Neural cell (in vitro differentiated cells): ENCODE measurements around the gene FRMD4A. TPM values are rescaled to one million over a fixed set of nuclear protein-coding genes. Genes with fewer than 3 reads are reported as not detected.

Experiments
- H2AFZ ChIP-seq: fragments of 200-600, 300-800 bp; sonication (generic), shearing (Covaris generic); 2 replicates; pipeline ENCODE4 v1.6.0; 2014; ENCODE audit warnings: low read depth, mild to moderate bottlenecking, antibody characterized with exemption, low read length, moderate library complexity
- H3F3A ChIP-seq: fragments of 200-600 bp; shearing (Covaris generic); 2 replicates; pipeline ENCODE4 v1.6.1; 2016; ENCODE audit warnings: mild to moderate bottlenecking, moderate library complexity, mixed read lengths, antibody characterized with exemption, low read length; ENCODE audit not compliant: insufficient read depth, poor library complexity, severe bottlenecking
- H3K27ac ChIP-seq: fragments of 200-600, 300-800 bp; sonication (generic), shearing (Covaris generic); 2 replicates; pipeline ENCODE4 v1.5.1; 2014; ENCODE audit warnings: mild to moderate bottlenecking, low read length, moderate library complexity
- H3K27me3 ChIP-seq: fragments of 300-800, 200-600 bp; sonication (generic), shearing (Covaris generic); 2 replicates; pipeline ENCODE4 v1.6.0; 2014; ENCODE audit warnings: mild to moderate bottlenecking, low read depth, low read length, moderate library complexity; ENCODE audit not compliant: insufficient read depth
- H3K36me3 ChIP-seq: fragments of 300-800, 200-600 bp; sonication (generic), shearing (Covaris generic); 2 replicates; pipeline ENCODE4 v1.5.1; 2014; ENCODE audit warnings: mild to moderate bottlenecking, antibody characterized with exemption, low read length, moderate library complexity; ENCODE audit not compliant: insufficient read depth
- H3K4me2 ChIP-seq: fragments of 300-800, 200-600 bp; sonication (generic), shearing (Covaris generic); 2 replicates; pipeline ENCODE4 v1.6.0; 2014; ENCODE audit warnings: mild to moderate bottlenecking, low read length
- H3K4me3 ChIP-seq: fragments of 300-800, 200-600 bp; sonication (generic), shearing (Covaris generic); 2 replicates; pipeline ENCODE4 v1.5.1; 2014; ENCODE audit warnings: mild to moderate bottlenecking, low read length, moderate library complexity
- H3K79me2 ChIP-seq: fragments of 200-600 bp; shearing (Covaris generic); replicated peaks from 2 replicates; pipeline ENCODE4 v1.6.0; 2014; ENCODE audit warnings: mild to moderate bottlenecking, low read length, moderate library complexity; ENCODE audit not compliant: insufficient read depth
- H3K9ac ChIP-seq: fragments of 300-800, 200-600 bp; sonication (generic), shearing (Covaris generic); 2 replicates; pipeline ENCODE4 v1.6.1; 2016; ENCODE audit warnings: mild to moderate bottlenecking, low read length, mixed read lengths
- H3K9me2 ChIP-seq: fragments of 200-600 bp; shearing (Covaris generic); 2 replicates; pipeline ENCODE4 v1.6.1; 2016; ENCODE audit warnings: mild to moderate bottlenecking, low read length, mixed read lengths; ENCODE audit not compliant: insufficient read depth
- H3K9me3 ChIP-seq: fragments of 200-600, 300-800 bp; sonication (generic), shearing (Covaris generic); 2 replicates; pipeline ENCODE4 v1.6.1; 2016; ENCODE audit warnings: mild to moderate bottlenecking, mixed run types, low read length, moderate library complexity, mixed read lengths
- H4K20me1 ChIP-seq: fragments of 200-600 bp; shearing (Covaris generic); 2 replicates; pipeline ENCODE4 v1.6.1; 2016; ENCODE audit warnings: mild to moderate bottlenecking, mixed run types; ENCODE audit not compliant: insufficient read depth
- CTCF ChIP-seq: fragments of 450-650 bp; IDR thresholded peaks from 2 replicates; pipeline ENCODE4 v1.5.1; 2014; ENCODE audit warnings: antibody characterized with exemption, mild to moderate bottlenecking, moderate library complexity; ENCODE audit not compliant: poor library complexity, severe bottlenecking
- EP300 ChIP-seq: fragments of 450-650 bp; conservative IDR thresholded peaks from 2 replicates; pipeline ENCODE4 v1.6.1; 2014; ENCODE audit warnings: antibody characterized with exemption, mild to moderate bottlenecking, moderate library complexity; ENCODE audit not compliant: poor library complexity, severe bottlenecking
- EZH2 ChIP-seq: fragments of 200-600, 300-800 bp; shearing (Covaris generic), sonication (generic); IDR thresholded peaks from 2 replicates; pipeline ENCODE4 v1.6.1; 2014; ENCODE audit warnings: antibody characterized with exemption, low read length, borderline replicate concordance, mild to moderate bottlenecking; ENCODE audit not compliant: insufficient read depth, poor library complexity, severe bottlenecking
- MXI1 ChIP-seq: fragments of 450-650 bp; conservative IDR thresholded peaks from 2 replicates; pipeline ENCODE4 v1.6.1; 2014; ENCODE audit warnings: antibody characterized with exemption, mild to moderate bottlenecking; ENCODE audit not compliant: poor library complexity, severe bottlenecking
- POLR2AphosphoS5 ChIP-seq: IDR thresholded peaks from 2 replicates; pipeline ENCODE4 v1.6.1; 2012
- RAD21 ChIP-seq: fragments of 450-650 bp; conservative IDR thresholded peaks from 2 replicates; pipeline ENCODE4 v1.6.1; 2014; ENCODE audit warnings: antibody characterized with exemption, mild to moderate bottlenecking, moderate library complexity
- REST ChIP-seq: IDR thresholded peaks from 2 replicates; pipeline ENCODE4 v1.6.1; 2012; ENCODE audit warnings: borderline replicate concordance
- SMC3 ChIP-seq: fragments of 450-650 bp; conservative IDR thresholded peaks from 2 replicates; pipeline ENCODE4 v1.6.1; 2014; ENCODE audit warnings: antibody characterized with exemption, mild to moderate bottlenecking, moderate library complexity; ENCODE audit not compliant: poor library complexity
- TAF1 ChIP-seq: IDR thresholded peaks from 2 replicates; pipeline ENCODE4 v1.6.1; 2012; ENCODE audit warnings: low read depth
- polyA plus RNA-seq: library from polyadenylated mRNA; depleted of rRNA; stranded (reverse); fragments of >200 nt; gene quantifications from 2 replicates; pipeline ENCODE4 v1.2.3, GENCODE V29; 2014

The FRMD4A gene
- polyA plus RNA-seq, 1 donor from 2014 or later: 36.5 TPM

- TF ChIP-seq SMC3 (no peak), MXI1 (no peak), POLR2AphosphoS5 (no peak), EP300 (no peak), TAF1 (no peak), EZH2 (no peak), CTCF (no peak), REST (no peak), RAD21 (no peak)
- Histone ChIP-seq H3K9me3 (no peaks in the 10 kb centered on the region), H3K4me2 (no peak overlapping the region), H3K9me2 (no peaks in the 10 kb centered on the region), H4K20me1 (no peaks in the 10 kb centered on the region), H3K9ac (no peak overlapping the region), H3K36me3 (no peaks in the 10 kb centered on the region), H2AFZ (no peak overlapping the region), H3K4me3 (peak overlapping the region; percentile 17), H3K27me3 (no peaks in the 10 kb centered on the region), H3F3A (no peaks in the 10 kb centered on the region), H3K27ac (no peak overlapping the region), H3K79me2 (no peaks in the 10 kb centered on the region)
These were observed 49.0 kb upstream of the FRMD4A start for GRCh38 chr10:14379556-14380280.

DNA sequence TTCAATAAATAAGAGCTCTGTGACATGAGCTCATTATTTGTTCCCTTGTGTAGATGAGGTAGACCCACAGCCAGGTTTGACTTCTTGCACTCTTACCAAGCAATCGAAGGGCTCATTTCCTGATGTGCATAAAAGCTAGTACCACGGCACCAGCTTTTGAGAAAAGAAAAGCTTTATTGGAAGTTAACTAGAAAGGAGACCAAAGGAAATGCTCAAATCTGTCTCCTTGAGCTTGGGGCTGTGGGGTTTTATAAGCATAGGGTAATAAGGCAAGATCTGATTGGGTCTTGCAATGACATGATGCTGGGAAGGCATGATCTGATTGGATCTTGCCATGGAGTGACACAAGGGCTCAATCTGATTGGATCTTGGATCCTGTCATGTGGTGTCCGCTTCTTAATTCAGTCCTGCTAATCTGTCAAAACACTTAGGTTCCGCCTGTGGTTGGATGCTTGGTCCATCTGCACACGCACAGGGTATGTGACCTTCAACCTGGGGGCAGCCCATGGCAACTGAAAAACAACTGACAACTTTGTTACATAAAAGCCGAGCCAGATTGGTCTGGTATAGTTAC lies 47.8 kb upstream of the FRMD4A start:
- Histone ChIP-seq H3F3A (no peaks in the 10 kb centered on the region), H3K27ac (no peak overlapping the region), H3K9me3 (no peaks in the 10 kb centered on the region), H3K4me3 (no peak overlapping the region), H4K20me1 (no peaks in the 10 kb centered on the region), H3K4me2 (no peak overlapping the region), H3K9me2 (no peaks in the 10 kb centered on the region), H3K36me3 (no peaks in the 10 kb centered on the region), H2AFZ (no peak overlapping the region), H3K27me3 (no peaks in the 10 kb centered on the region), H3K79me2 (no peaks in the 10 kb centered on the region), H3K9ac (no peak overlapping the region)
- TF ChIP-seq TAF1 (no peak), RAD21 (no peak), CTCF (no peak), EZH2 (no peak), REST (no peak), SMC3 (no peak), POLR2AphosphoS5 (no peak), EP300 (no peak), MXI1 (no peak)
